H1 (cell line): ENCODE measurements around the gene VEPH1. TPM values are rescaled to one million over a fixed set of nuclear protein-coding genes. Genes with fewer than 3 reads are reported as not detected.

Experiments used
- CTCF ChIA-PET: fragments of 300-600 bp; sonication (Branson Sonifier 250); formaldehyde crosslinking; loops from one replicate; lab custom pipeline; 2021; ENCODE audit not compliant: partially characterized antibody; lab: Charles Lee
- POLR2A ChIA-PET: fragments of 300-600 bp; sonication (Branson Sonifier 250); formaldehyde crosslinking; loops from one replicate; lab custom pipeline; 2021; ENCODE audit warnings: inconsistent platforms; ENCODE audit not compliant: partially characterized antibody; lab: Charles Lee
- DNase-seq, 2 experiments: peaks; one replicate each; pipeline versions ENCODE4 v3.0.0 to v3.0.0-alpha.2; 2010 to 2022; ENCODE audit warnings: low spot score in 2 of 2, low read depth in 1 of 2, mixed read lengths in 1 of 2
- FAIRE-seq: peaks from 2 replicates; lab custom pipeline; 2011; peaks lifted over from hg19 to GRCh38; lab: Jason Lieb, UNC
- H2AFZ ChIP-seq: 2 replicates; pipeline ENCODE4 v1.8.1; 2012; ENCODE audit warnings: low read length, inconsistent platforms
- H2AK5ac ChIP-seq: 2 replicates; pipeline ENCODE4 v1.6.1; 2013; ENCODE audit warnings: low read depth, low read length
- H2BK120ac ChIP-seq: replicated peaks from 2 replicates; pipeline ENCODE3; 2013; ENCODE audit warnings: low read depth, low read length, inconsistent platforms
- H2BK12ac ChIP-seq: 2 replicates; pipeline ENCODE4 v1.6.1; 2013; ENCODE audit warnings: low read depth, low read length
- H2BK15ac ChIP-seq: 2 replicates; pipeline ENCODE4 v1.6.1; 2013; ENCODE audit warnings: low read length
- H2BK20ac ChIP-seq: 2 replicates; pipeline ENCODE4 v1.6.1; 2013; ENCODE audit warnings: low read length
- H2BK5ac ChIP-seq: 2 replicates; pipeline ENCODE4 v1.6.1; 2013; ENCODE audit warnings: low read depth, low read length
- H3K14ac ChIP-seq: 2 replicates; pipeline ENCODE4 v1.6.1; 2013; ENCODE audit warnings: inconsistent platforms; ENCODE audit not compliant: insufficient read length
- H3K18ac ChIP-seq: 2 replicates; pipeline ENCODE4 v1.6.1; 2013; ENCODE audit warnings: low read length; ENCODE audit errors: extremely low read depth
- H3K23ac ChIP-seq: 2 replicates; pipeline ENCODE4 v1.6.1; 2013; ENCODE audit warnings: inconsistent platforms; ENCODE audit not compliant: insufficient read length
- H3K23me2 ChIP-seq: 2 replicates; pipeline ENCODE4 v1.6.1; 2013; ENCODE audit warnings: low read depth, low read length
- H3K27ac ChIP-seq: 2 replicates; pipeline ENCODE4 v1.6.1; 2011; ENCODE audit warnings: low read depth, low read length, inconsistent platforms
- H3K27me3 ChIP-seq, 4 experiments: replicated peaks in 1 of 4; 1 replicate in 1 of 4; 2 replicates in 3 of 4; pipeline versions ENCODE4 v1.6.1 to v1.8.1; 2011 to 2013; ENCODE audit warnings: low read length in 3 of 4, mild to moderate bottlenecking in 3 of 4, inconsistent platforms in 2 of 4, mixed read lengths in 2 of 4, moderate library complexity in 1 of 4; ENCODE audit not compliant: control insufficient read depth in 3 of 4, insufficient read depth in 3 of 4; ENCODE audit errors: extremely low read depth in 1 of 4
- H3K36me3 ChIP-seq, 4 experiments: 2 replicates each; pipeline versions ENCODE4 v1.6.1 to v1.8.1; 2011 to 2013; ENCODE audit warnings: mild to moderate bottlenecking in 4 of 4, low read length in 3 of 4, moderate library complexity in 2 of 4, control low read depth in 1 of 4, inconsistent platforms in 1 of 4; ENCODE audit not compliant: insufficient read depth in 4 of 4, control insufficient read depth in 2 of 4
- H3K4ac ChIP-seq: replicated peaks from 2 replicates; pipeline ENCODE3; 2013; ENCODE audit warnings: low read length, low read depth, mixed read lengths, inconsistent platforms; ENCODE audit not compliant: insufficient read length
- H3K4me1 ChIP-seq, 4 experiments: replicated peaks in 1 of 4; 1 replicate in 1 of 4; 2 replicates in 3 of 4; pipeline versions ENCODE4 v1.6.1 to v1.8.1; 2011 to 2013; ENCODE audit warnings: low read length in 3 of 4, inconsistent platforms in 2 of 4, mixed read lengths in 1 of 4; ENCODE audit not compliant: insufficient read depth in 4 of 4, control insufficient read depth in 3 of 4
- H3K4me2 ChIP-seq, 2 experiments: 2 replicates each; pipeline versions ENCODE4 v1.6.1 to v1.8.1; 2011 to 2013; ENCODE audit warnings: low read depth in 2 of 2, low read length in 2 of 2, control low read depth in 1 of 2, inconsistent platforms in 1 of 2, mild to moderate bottlenecking in 1 of 2; ENCODE audit not compliant: insufficient read depth in 1 of 2
- H3K4me3 ChIP-seq, 4 experiments: fragments of 200-600, 300-600 bp in 1 of 4; sonication (generic), shearing (Covaris generic), sonication (Bioruptor Twin) in 1 of 4; 2 replicates each; pipeline versions ENCODE4 v1.5.1 to v1.8.1; 2011 to 2016; ENCODE audit warnings: low read length in 4 of 4, low read depth in 3 of 4, control low read depth in 2 of 4, inconsistent platforms in 2 of 4, mild to moderate bottlenecking in 2 of 4, mixed read lengths in 1 of 4, moderate library complexity in 1 of 4; ENCODE audit not compliant: insufficient read depth in 2 of 4; ENCODE audit errors: extremely low read depth in 1 of 4
- H3K56ac ChIP-seq: replicated peaks from 2 replicates; pipeline ENCODE3; 2013; ENCODE audit warnings: low read depth, mild to moderate bottlenecking, mixed read lengths, low read length, inconsistent platforms; ENCODE audit not compliant: insufficient read length
- H3K79me1 ChIP-seq: 2 replicates; pipeline ENCODE4 v1.6.1; 2013; ENCODE audit warnings: low read depth, low read length, control low read depth
- H3K79me2 ChIP-seq, 2 experiments: 2 replicates each; pipeline versions ENCODE4 v1.6.1 to v1.8.1; 2012 to 2013; ENCODE audit warnings: low read length in 2 of 2, mild to moderate bottlenecking in 2 of 2, inconsistent platforms in 1 of 2; ENCODE audit not compliant: insufficient read depth in 2 of 2, control insufficient read depth in 1 of 2
- H3K9ac ChIP-seq, 4 experiments: replicated peaks in 1 of 4; 1 replicate in 1 of 4; 2 replicates in 3 of 4; pipeline versions ENCODE4 v1.6.1 to v1.8.1; 2011 to 2013; ENCODE audit warnings: low read depth in 3 of 4, low read length in 3 of 4, control low read depth in 2 of 4, mild to moderate bottlenecking in 2 of 4, moderate library complexity in 2 of 4, inconsistent platforms in 1 of 4; ENCODE audit errors: extremely low read depth in 1 of 4
- H3K9me3 ChIP-seq, 2 experiments: 2 replicates each; pipeline versions ENCODE4 v1.6.1 to v1.8.1; 2012 to 2013; ENCODE audit warnings: mild to moderate bottlenecking in 2 of 2, moderate library complexity in 2 of 2, control low read depth in 1 of 2, inconsistent platforms in 1 of 2, low read depth in 1 of 2, low read length in 1 of 2, mixed read lengths in 1 of 2; ENCODE audit not compliant: insufficient read depth in 2 of 2
- H4K20me1 ChIP-seq, 2 experiments: replicated peaks in 1 of 2; 2 replicates each; pipeline versions ENCODE3 to v1.8.1; 2011 to 2013; ENCODE audit warnings: inconsistent platforms in 2 of 2, low read length in 2 of 2, mild to moderate bottlenecking in 1 of 2; ENCODE audit not compliant: insufficient read depth in 2 of 2, control insufficient read depth in 1 of 2
- H4K5ac ChIP-seq: 2 replicates; pipeline ENCODE4 v1.6.1; 2013; ENCODE audit warnings: low read length, low read depth, mixed read lengths, inconsistent platforms; ENCODE audit not compliant: insufficient read length
- H4K8ac ChIP-seq: 2 replicates; pipeline ENCODE4 v1.8.0; 2013; ENCODE audit warnings: mild to moderate bottlenecking, moderate library complexity, low read length, inconsistent platforms; ENCODE audit not compliant: insufficient read depth; ENCODE audit errors: extremely low read depth
- H4K91ac ChIP-seq: replicated peaks from 2 replicates; pipeline ENCODE3; 2013; ENCODE audit warnings: low read length, mixed read lengths, inconsistent platforms; ENCODE audit not compliant: insufficient read length
- CEBPB ChIP-seq: IDR thresholded peaks from 2 replicates; pipeline ENCODE4 v1.6.1; 2012; ENCODE audit warnings: low read depth, low read length
- POLR2A ChIP-seq, 2 experiments: IDR thresholded peaks; 1 replicate in 1 of 2; 2 replicates in 1 of 2; pipeline ENCODE4 v1.6.1; 2011; ENCODE audit warnings: low read depth in 2 of 2, low read length in 2 of 2, mild to moderate bottlenecking in 2 of 2; ENCODE audit errors: control extremely low read depth in 1 of 2
- YY1 ChIP-seq: IDR thresholded peaks from 2 replicates; pipeline ENCODE4 v1.6.1; 2011; ENCODE audit warnings: low read depth, mild to moderate bottlenecking, low read length
- WGBS, 2 experiments: shearing (Covaris generic) in 1 of 2; methylation state at CpG; one replicate each; pipeline versions ENCODE4 v1.1.6 to v1.1.7; 2013 to 2015; ENCODE audit warnings: low lambda C conversion rate in 2 of 2, mixed read lengths in 2 of 2, inconsistent platforms in 1 of 2, low coverage in 1 of 2, missing lambda C conversion rate in 1 of 2; ENCODE audit not compliant: insufficient replicate concordance in 2 of 2, insufficient coverage in 1 of 2, insufficient read length in 1 of 2; ENCODE audit errors: extremely low coverage in 1 of 2, missing lambda C conversion rate in 1 of 2; 5-methylcytosine and 5-hydroxymethylcytosine counted together
- polyA plus RNA-seq, 7 experiments: library from polyadenylated mRNA; depleted of rRNA in 3 of 7; stranded (reverse) in 5 of 7; unstranded in 2 of 7; fragments of >200 nt in 5 of 7; fragments of 200-250 nt in 2 of 7; gene quantifications; 1 replicate in 5 of 7; 2 replicates in 1 of 7; 4 replicates in 1 of 7; pipeline versions ENCODE4 v1.2.1 to v1.2.3, GENCODE V29; 2011 to 2013; ENCODE audit warnings: missing spikeins in 2 of 7, mixed read lengths in 2 of 7
- total RNA-seq: library from RNA; stranded (reverse); fragmentation: NEBNext Ultra II Directional; extraction: Animal tissue kit (Norgen Biotek cat#: 25700); gene quantifications from 2 replicates; pipeline ENCODE4 v1.2.1, GENCODE V29; 2021

The VEPH1 gene
- total and polyA plus RNA-seq, 2 of the 8 experiments (the other 6 are each of a cell fraction or from before 2014, with no cell fraction given) = 12.0 to 18.3 TPM

- Histone ChIP-seq H2BK15ac (no peak overlapping the region), H3K4me2 (no peak overlapping the region)
These were observed 126.5 kb downstream of the VEPH1 start for GRCh38 chr3:157376603-157377300.

More at GRCh38 chr3:157376603-157377300, 126.5 kb downstream of the VEPH1 start:
- no peak overlapping the region for H2BK20ac ChIP-seq
- H2BK5ac ChIP-seq = no peak overlapping the region
- H2BK12ac ChIP-seq = no peak overlapping the region
- no peaks in the 10 kb centered on the region for H3K9me3 ChIP-seq
- H3K18ac ChIP-seq = no peak overlapping the region
- H4K8ac ChIP-seq = no peak overlapping the region
- no peak overlapping the region for H2AFZ ChIP-seq
- H3K4ac ChIP-seq = no peak overlapping the region
- H4K91ac ChIP-seq = no peak overlapping the region
- no peaks in the 10 kb centered on the region for H4K20me1 ChIP-seq
- H3K56ac ChIP-seq = no peak overlapping the region
- H3K23ac ChIP-seq = no peak overlapping the region
- no peaks in the 10 kb centered on the region for H3K79me1 ChIP-seq
- TF ChIP-seq POLR2A (IDR thresholded peaks at IDR 0.05; ENCODE audit: control extremely low read depth in 1 of 2, low read depth in 2 of 2, low read length in 2 of 2) (no peak), YY1 (no peak), CEBPB (no peak)
- TF ChIP-seq, all 59 proteins: peak for 0
- CTCF ChIA-PET = no interaction called here
- no peak for DNase-seq
- no peak overlapping the region for H3K4me3 ChIP-seq
- H3K23me2 ChIP-seq = no peaks in the 10 kb centered on the region; the same call in 1 of the 2 replicates
- no peak overlapping the region for H2AK5ac ChIP-seq
- H3K9ac ChIP-seq = no peak overlapping the region
- no peak overlapping the region for H4K5ac ChIP-seq
- POLR2A ChIA-PET = no interaction called here
- no peak for FAIRE-seq
- WGBS, 2 experiments = 59% methylated on average over 5 of the region's 5 CpGs; no CpG with 5 or more reads in 1 of the 2 experiments
- H2BK120ac ChIP-seq = no peak overlapping the region
- no peaks in the 10 kb centered on the region for H3K79me2 ChIP-seq
- H3K4me1 ChIP-seq = no peaks in the 10 kb centered on the region
- no peaks in the 10 kb centered on the region for H3K36me3 ChIP-seq
- H3K27me3 ChIP-seq = no peaks in the 10 kb centered on the region
- no peak overlapping the region for H3K14ac ChIP-seq
- no peak overlapping the region for H3K27ac ChIP-seq
